Esophagus squamous epithelium (tissue), 4 donors: ENCODE data around the gene SUPT6H.

ENCODE experiments used
- CTCF ChIP-seq, 6 experiments: fragments of 450-650 bp in 4 of 6; fragments of 200-600 bp in 2 of 6; sonication (generic) in 2 of 6; IDR thresholded peaks; one replicate each; pipeline ENCODE4 v1.5.1; 2016 to 2019; ENCODE audit warnings: antibody characterized with exemption in 6 of 6, mild to moderate bottlenecking in 4 of 6, moderate library complexity in 4 of 6
- POLR2A ChIP-seq, 4 donors: fragments of 450-650 bp; IDR thresholded peaks; one replicate each; pipeline ENCODE4 v1.6.1; 2017; ENCODE audit warnings: antibody characterized with exemption in 4 of 4, mild to moderate bottlenecking in 4 of 4, moderate library complexity in 3 of 4

- no peak for TF ChIP-seq CTCF (IDR thresholded peaks at IDR 0.05)
- no peak for TF ChIP-seq POLR2A (IDR thresholded peaks at IDR 0.05)
Measured at GRCh38 chr17:28748852-28749515, 87.0 kb downstream of the SUPT6H start.
